ENCODE data around the gene PHETA2.

DNA sequence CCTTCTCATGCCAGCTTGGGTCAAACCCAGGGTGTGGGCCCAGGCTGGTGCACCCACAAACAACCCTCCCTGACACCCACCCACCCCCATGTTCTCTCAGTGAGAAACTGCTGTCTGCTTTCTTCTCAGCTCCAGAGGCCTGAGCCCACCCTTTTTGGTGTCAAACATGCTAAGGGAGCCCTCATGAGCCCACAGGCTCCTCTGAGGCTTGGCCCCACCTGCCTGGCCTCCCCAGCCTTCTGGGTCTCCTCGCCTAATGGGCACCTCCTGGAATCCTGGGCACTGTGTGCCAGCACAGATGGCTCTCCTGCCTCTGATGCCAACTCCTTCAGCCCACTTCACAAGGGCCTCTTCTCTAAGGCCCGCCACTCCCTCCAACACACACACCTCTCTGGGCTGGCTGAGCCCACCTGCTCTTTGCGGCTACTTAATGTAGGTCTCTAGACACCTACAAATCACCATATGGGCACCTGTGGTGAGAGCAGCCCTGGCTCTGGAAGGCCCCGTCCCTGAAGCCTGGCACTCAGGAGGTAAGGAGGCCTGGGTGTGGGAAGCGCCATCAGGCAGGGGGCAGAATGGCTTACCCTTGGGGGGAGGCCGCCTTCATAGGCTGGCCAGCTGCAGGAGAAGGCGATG lies 7.8 kb upstream of the PHETA2 start:
- no peak for TF ChIP-seq EP300 (IDR thresholded peaks at IDR 0.05)
- no peak for TF ChIP-seq POLR2A (IDR thresholded peaks at IDR 0.05)
- TF ChIP-seq, protein P1, sequence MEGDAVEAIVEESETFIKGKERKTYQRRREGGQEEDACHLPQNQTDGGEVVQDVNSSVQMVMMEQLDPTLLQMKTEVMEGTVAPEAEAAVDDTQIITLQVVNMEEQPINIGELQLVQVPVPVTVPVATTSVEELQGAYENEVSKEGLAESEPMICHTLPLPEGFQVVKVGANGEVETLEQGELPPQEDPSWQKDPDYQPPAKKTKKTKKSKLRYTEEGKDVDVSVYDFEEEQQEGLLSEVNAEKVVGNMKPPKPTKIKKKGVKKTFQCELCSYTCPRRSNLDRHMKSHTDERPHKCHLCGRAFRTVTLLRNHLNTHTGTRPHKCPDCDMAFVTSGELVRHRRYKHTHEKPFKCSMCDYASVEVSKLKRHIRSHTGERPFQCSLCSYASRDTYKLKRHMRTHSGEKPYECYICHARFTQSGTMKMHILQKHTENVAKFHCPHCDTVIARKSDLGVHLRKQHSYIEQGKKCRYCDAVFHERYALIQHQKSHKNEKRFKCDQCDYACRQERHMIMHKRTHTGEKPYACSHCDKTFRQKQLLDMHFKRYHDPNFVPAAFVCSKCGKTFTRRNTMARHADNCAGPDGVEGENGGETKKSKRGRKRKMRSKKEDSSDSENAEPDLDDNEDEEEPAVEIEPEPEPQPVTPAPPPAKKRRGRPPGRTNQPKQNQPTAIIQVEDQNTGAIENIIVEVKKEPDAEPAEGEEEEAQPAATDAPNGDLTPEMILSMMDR (IDR thresholded peaks at IDR 0.05), result no peak
